Upper lobe of left lung (tissue), 6 donors: ENCODE data around the gene NF1. TPM values are rescaled to one million over a fixed set of nuclear protein-coding genes. Genes with fewer than 3 reads are reported as not detected.
"Not testable (repeated sequence)": the region's sequence is repeated elsewhere in the genome, so short reads cannot be mapped to it uniquely, and the experiment has no call there.

ENCODE experiments used
- ATAC-seq, 2 donors: fragments of 200-7000 bp; cut with Tn5 transposase; one replicate each; pipeline ENCODE4 v1.9.1; 2022; ENCODE audit warnings: mild to moderate bottlenecking in 2 of 2, moderate library complexity in 2 of 2; ENCODE audit not compliant: low FRiP score in 2 of 2
- DNase-seq, 2 donors: peaks; one replicate each; pipeline ENCODE4 v3.0.0-alpha.2; 2019 to 2020
- H3K27ac ChIP-seq, 4 donors: fragments of 200-600 bp; sonication (generic); one replicate each; pipeline ENCODE4 v1.5.1; 2016 to 2019
- H3K27me3 ChIP-seq, 4 donors: fragments of 200-600 bp; sonication (generic); one replicate each; pipeline ENCODE4 v1.5.1; 2017 to 2019
- H3K36me3 ChIP-seq, 4 donors: fragments of 200-600 bp; sonication (generic); one replicate each; pipeline ENCODE4 v1.5.1; 2016 to 2019
- H3K4me1 ChIP-seq, 4 donors: fragments of 200-600 bp; sonication (generic); one replicate each; pipeline ENCODE4 v1.5.1; 2018 to 2019
- H3K4me3 ChIP-seq, 4 donors: fragments of 200-600 bp; sonication (generic); one replicate each; pipeline ENCODE4 v1.5.1; 2017 to 2019; ENCODE audit warnings: mild to moderate bottlenecking in 2 of 4, moderate library complexity in 1 of 4
- H3K9me3 ChIP-seq, 4 donors: fragments of 200-600 bp; sonication (generic); one replicate each; pipeline ENCODE4 v1.5.1; 2018 to 2019
- CTCF ChIP-seq, 6 experiments: fragments of 450-650 bp in 4 of 6; fragments of 200-600 bp in 2 of 6; sonication (generic) in 2 of 6; IDR thresholded peaks; one replicate each; pipeline ENCODE4 v1.5.1; 2016 to 2019; ENCODE audit warnings: antibody characterized with exemption in 6 of 6
- EP300 ChIP-seq, 4 donors: sonication (generic); formaldehyde crosslinking; IDR thresholded peaks; one replicate each; pipeline ENCODE4 v1.5.1; 2017; ENCODE audit warnings: antibody characterized with exemption in 4 of 4, control low read depth in 2 of 4
- POLR2A ChIP-seq, 4 donors: fragments of 450-650 bp; IDR thresholded peaks; one replicate each; pipeline ENCODE4 v1.5.1; 2016 to 2017; ENCODE audit warnings: antibody characterized with exemption in 4 of 4, mild to moderate bottlenecking in 2 of 4
- POLR2AphosphoS5 ChIP-seq, 2 donors: sonication (generic); formaldehyde crosslinking; IDR thresholded peaks; one replicate each; pipeline ENCODE4 v1.5.1; 2017; ENCODE audit warnings: antibody characterized with exemption in 2 of 2
- WGBS, 2 donors: methylation state at CpG; one replicate each; pipeline ENCODE4 v1.1.5; 2017 to 2018; 5-methylcytosine and 5-hydroxymethylcytosine counted together
- total RNA-seq, 6 donors: library from RNA; depleted of rRNA in 4 of 6; stranded (reverse); fragments of >200 nt in 4 of 6; gene quantifications; one replicate each; pipeline versions ENCODE4 v1.1.0 to v1.2.1, GENCODE V29; 2016 to 2021
- donor health status: DM: no; HTN: no; CAD: no; lungs with moderate emphysema.
- donor health status: DM: no; HTN: yes; CAD: no; lungs with severe emphysema.

NF1 gene
- total RNA-seq, 6 donors from 2014 or later = 35.5 to 85.1 (median 47.1) TPM

GRCh38 chr17:31074772-31075555 lies 19.8 kb upstream of the NF1 start:
- H3K27me3 ChIP-seq = no peaks in the 10 kb centered on the region
- TF ChIP-seq CTCF (IDR thresholded peaks at IDR 0.05) (no peak), POLR2AphosphoS5 (IDR thresholded peaks at IDR 0.05) (no peak)
- no peaks in the 10 kb centered on the region for H3K4me1 ChIP-seq
- ATAC-seq (no peak), DNase-seq (no peak)
- 50 to 62% methylated on average over 4 of the region's 4 CpGs for WGBS, 2 donors
- H3K27ac ChIP-seq = no peak overlapping the region
- H3K4me3 ChIP-seq = no peak overlapping the region
- H3K9me3 ChIP-seq = no peaks in the 10 kb centered on the region
- no peaks in the 10 kb centered on the region for H3K36me3 ChIP-seq

- no peak overlapping the region for H3K4me3 ChIP-seq
- no peaks in the 10 kb centered on the region for H3K9me3 ChIP-seq
- no peak for ATAC-seq
- 70% methylated on average over 4 of the region's 4 CpGs for WGBS, 2 donors
- DNase-seq = no peak
- no peaks in the 10 kb centered on the region for H3K36me3 ChIP-seq
- no peak overlapping the region for H3K27ac ChIP-seq
- H3K27me3 ChIP-seq = no peaks in the 10 kb centered on the region
- H3K4me1 ChIP-seq = no peaks in the 10 kb centered on the region
- TF ChIP-seq CTCF (IDR thresholded peaks at IDR 0.05) = no peak
- TF ChIP-seq EP300 (IDR thresholded peaks at IDR 0.05) = no peak
- no peak for TF ChIP-seq POLR2AphosphoS5 (IDR thresholded peaks at IDR 0.05)
- TF ChIP-seq POLR2A (IDR thresholded peaks at IDR 0.05) = no peak
Observed at GRCh38 chr17:31078290-31078689, 16.5 kb upstream of the NF1 start.

GRCh38 chr17:31079731-31080130 lies 15.0 kb upstream of the NF1 start:
- DNase-seq = no peak
- Histone ChIP-seq H3K36me3 (no peaks in the 10 kb centered on the region), H3K27me3 (no peaks in the 10 kb centered on the region), H3K9me3 (no peaks in the 10 kb centered on the region), H3K27ac (no peak overlapping the region), H3K4me1 (no peaks in the 10 kb centered on the region), H3K4me3 (no peak overlapping the region)
- peak in 1 of 2 donors; percentile 34 for ATAC-seq
- WGBS, 2 donors = 55 to 63% methylated on average over 1 of the region's 1 CpG
- TF ChIP-seq EP300 (IDR thresholded peaks at IDR 0.05) (no peak), POLR2AphosphoS5 (IDR thresholded peaks at IDR 0.05) (no peak), POLR2A (IDR thresholded peaks at IDR 0.05) (no peak), CTCF (IDR thresholded peaks at IDR 0.05) (no peak)

- H3K36me3 ChIP-seq = no peaks in the 10 kb centered on the region
- peak in 1 of 2 donors; percentile 42 for ATAC-seq
- no peak for DNase-seq
- H3K9me3 ChIP-seq = no peaks in the 10 kb centered on the region
- H3K27ac ChIP-seq = no peak overlapping the region
- H3K27me3 ChIP-seq = no peaks in the 10 kb centered on the region
- H3K4me1 ChIP-seq = no peaks in the 10 kb centered on the region
- TF ChIP-seq POLR2AphosphoS5 (IDR thresholded peaks at IDR 0.05) = no peak
- TF ChIP-seq EP300 (IDR thresholded peaks at IDR 0.05) = no peak
- TF ChIP-seq POLR2A (IDR thresholded peaks at IDR 0.05) = no peak
- no peak for TF ChIP-seq CTCF (IDR thresholded peaks at IDR 0.05)
- WGBS, 2 donors = 80 to 83% methylated on average over 2 of the region's 2 CpGs
- no peak overlapping the region for H3K4me3 ChIP-seq
Observed at GRCh38 chr17:31085563-31085962, 9.2 kb upstream of the NF1 start.

GRCh38 chr17:31089471-31089870 lies 5.3 kb upstream of the NF1 start:
- peaks cover 0 to 5% (median 0%) of the 10 kb centered on the region in 4 donors for H3K4me1 ChIP-seq
- 89 to 100% methylated on average over 3 of the region's 3 CpGs for WGBS, 2 donors
- no peak for TF ChIP-seq CTCF (IDR thresholded peaks at IDR 0.05)
- TF ChIP-seq POLR2A (IDR thresholded peaks at IDR 0.05) = no peak
- no peak for TF ChIP-seq POLR2AphosphoS5 (IDR thresholded peaks at IDR 0.05)
- no peak for TF ChIP-seq EP300 (IDR thresholded peaks at IDR 0.05)
- no peak for ATAC-seq
- no peaks in the 10 kb centered on the region for H3K9me3 ChIP-seq
- H3K4me3 ChIP-seq = no peak overlapping the region
- no peaks in the 10 kb centered on the region for H3K36me3 ChIP-seq
- no peak overlapping the region for H3K27ac ChIP-seq
- no peaks in the 10 kb centered on the region for H3K27me3 ChIP-seq
- no peak for DNase-seq

- WGBS, 2 donors = 90 to 100% methylated on average over 3 of the region's 3 CpGs
- not testable (repeated sequence) for H3K4me3 ChIP-seq, H3K36me3 ChIP-seq, H3K4me1 ChIP-seq, H3K27ac ChIP-seq, DNase-seq, ATAC-seq, H3K27me3 ChIP-seq, H3K9me3 ChIP-seq
Observed at GRCh38 chr17:31090650-31091049, 4.1 kb upstream of the NF1 start.
